LoVo (cell line): ENCODE data around the gene MGAT4A.
A peak's percentile ranks its signal among the peaks of the same experiment; 100 is the strongest.
"Not testable (repeated sequence)": the region's sequence is repeated elsewhere in the genome, so short reads cannot be mapped to it uniquely, and the experiment has no call there.

Experiments used
- DNase-seq: peaks from one replicate; pipeline ENCODE4 v3.0.0-alpha.2; 2016; ENCODE audit warnings: low spot score

MGAT4A gene

DNA sequence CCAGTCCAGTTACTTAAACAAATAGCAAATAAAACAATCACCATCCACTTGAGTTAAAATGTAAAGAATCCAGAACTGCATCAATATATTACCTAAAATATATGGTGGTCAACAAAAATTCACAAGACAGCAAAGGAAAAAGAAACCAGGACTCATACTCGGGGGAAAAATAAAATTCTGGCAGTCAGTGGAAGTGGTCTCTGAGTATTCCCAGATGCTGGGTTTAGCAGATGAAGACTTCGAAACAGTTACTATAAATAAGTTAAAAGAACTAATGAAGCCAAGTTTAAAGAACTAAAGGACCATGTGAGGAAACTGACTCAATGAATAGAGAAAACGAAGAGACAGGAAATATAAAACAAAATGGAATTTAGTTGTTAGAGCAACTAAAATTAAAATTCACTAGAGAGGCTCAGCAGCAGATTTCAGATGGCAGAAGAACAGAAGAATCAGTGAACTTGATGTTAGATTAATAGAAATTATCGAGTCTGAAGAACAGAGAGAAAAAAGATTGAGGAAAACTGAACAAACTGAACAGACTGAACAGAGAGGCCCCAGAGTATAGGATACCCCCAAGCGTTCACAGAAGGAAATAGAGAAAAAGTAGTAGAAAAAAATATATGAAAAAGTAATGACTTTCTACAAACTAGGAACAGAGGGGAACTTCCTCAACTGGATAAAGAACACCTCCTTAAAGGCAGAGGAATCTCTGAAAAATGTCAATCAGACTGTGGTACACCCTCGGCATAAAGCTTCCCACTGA, 27.9 kb downstream of the MGAT4A start:
- no peak for DNase-seq

DNA sequence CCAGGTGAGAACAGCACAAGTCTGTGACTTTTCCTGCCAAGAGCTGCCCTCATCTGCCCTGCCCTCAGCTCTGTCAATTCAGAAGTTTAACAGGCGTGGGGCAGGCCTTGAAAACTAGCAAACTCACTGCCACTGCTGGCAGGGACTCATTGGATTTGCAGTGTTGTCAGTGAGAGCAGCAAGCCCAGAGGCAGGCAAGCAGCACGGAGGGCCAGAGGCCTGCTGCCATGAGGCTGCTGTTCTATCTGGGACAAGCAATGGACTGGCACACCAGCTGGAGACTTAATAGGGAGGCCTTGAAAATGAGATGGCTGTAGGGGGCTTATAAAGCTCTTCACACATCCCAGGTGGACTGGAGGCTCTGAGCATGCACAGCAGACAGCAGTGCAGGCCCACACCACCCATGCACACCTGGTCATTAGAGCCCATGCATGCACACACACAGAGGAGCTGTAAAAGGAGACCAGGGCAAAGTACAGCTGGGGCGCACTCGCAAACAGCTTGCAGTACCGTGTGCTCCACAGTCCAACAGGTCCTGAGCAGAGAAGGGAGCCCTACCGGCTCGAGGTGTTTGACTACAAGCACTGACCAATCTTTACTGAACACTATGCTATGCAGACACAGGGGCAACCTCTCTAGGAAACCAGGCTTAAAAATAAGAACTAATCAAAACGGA, 28.7 kb downstream of the MGAT4A start:
- peak; percentile 31 for DNase-seq

DNA sequence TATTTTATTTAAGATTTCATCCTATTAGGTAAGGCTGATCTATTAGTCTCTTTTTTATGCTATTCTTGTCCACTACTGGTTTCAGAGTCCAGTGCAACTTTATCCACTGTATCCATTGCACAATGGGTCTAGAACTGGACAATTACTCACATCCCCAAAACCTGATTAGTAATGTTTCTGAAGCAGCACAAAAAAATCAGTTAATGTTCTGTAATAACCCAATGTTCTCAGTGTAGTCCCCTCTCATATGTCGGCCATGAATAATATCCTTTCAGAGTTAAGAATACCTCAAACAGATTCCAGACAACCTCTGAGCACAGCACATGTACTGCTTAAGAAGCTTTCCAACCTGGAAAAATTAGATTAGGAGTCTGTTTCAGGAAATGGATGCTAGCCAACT, 29.7 kb downstream of the MGAT4A start:
- DNase-seq = no peak

DNA sequence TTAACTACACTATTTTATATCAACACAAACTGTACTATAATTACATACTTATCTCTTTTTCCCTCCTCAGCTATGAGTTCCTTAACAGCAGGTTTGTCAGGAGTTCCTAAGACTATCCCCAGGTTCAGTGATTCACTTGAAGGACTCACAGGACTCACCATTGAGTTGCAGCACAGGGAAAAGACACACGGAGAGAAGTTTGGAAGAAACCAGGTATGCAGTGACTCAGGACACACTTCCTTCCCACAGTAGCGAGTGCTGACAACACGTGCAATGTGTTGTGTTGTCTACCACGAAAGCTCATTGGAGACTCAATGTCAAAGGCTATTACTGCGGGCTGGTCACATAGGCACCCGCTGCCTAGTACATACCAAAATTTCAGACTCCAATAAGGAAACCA, 32.0 kb downstream of the MGAT4A start:
- no peak for DNase-seq

GRCh38 chr2:98697651-98698337, 33.1 kb downstream of the MGAT4A start:
- DNase-seq = peak; percentile 22

- DNase-seq = no peak
These were observed 34.7 kb downstream of the MGAT4A start for GRCh38 chr2:98696200-98696599.

GRCh38 chr2:98695255-98695654, 35.7 kb downstream of the MGAT4A start:
- DNase-seq = no peak

GRCh38 chr2:98693477-98693876, 37.5 kb downstream of the MGAT4A start:
- DNase-seq = no peak

DNA sequence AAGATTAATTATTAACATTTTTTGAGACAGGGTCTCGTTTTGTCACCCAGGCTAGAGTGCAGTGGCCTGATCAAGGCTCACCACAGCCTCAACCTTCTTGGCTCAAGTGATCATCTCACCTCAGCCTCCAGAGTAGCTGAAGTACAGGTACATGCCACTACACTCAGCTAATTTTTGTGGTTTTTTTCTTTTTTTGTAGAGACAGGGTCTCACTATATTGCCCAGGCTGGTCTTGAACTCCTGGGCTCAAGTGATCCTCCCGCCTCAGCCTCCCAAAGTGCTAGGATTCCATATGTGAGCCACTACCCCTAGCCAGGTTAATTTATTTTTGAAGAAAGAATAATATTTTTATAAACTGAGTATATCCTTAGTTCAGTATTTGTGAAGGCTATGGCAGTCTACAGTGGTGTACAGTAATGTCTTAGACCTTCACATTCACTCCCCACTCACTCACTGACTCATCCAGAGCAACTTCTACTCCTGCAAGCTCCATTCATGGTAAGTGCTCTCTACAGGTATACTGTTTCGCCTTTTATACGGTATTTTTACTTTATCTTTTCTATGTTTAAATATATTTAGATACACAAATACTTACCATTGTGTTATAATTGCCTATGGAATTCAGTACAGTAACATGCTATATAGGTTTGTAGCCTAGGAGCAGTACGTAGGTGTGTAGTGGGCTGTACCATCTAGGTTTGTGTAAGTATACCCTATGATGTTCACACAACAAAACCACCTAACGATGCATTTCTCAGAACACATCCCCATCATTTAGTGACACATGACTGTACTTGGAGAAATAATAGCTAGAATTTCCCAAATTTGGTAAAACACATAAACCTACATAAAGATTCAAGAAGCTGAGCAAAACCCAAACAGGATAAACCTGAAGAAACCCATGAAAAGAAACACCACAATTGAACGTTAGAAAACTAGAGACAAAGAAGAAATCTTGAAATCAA, 38.6 kb downstream of the MGAT4A start:
- no peak for DNase-seq

- DNase-seq = no peak
These were observed 39.6 kb downstream of the MGAT4A start for GRCh38 chr2:98691303-98691702.

- no peak for DNase-seq
These were observed 44.7 kb downstream of the MGAT4A start for GRCh38 chr2:98685930-98686887.

DNA sequence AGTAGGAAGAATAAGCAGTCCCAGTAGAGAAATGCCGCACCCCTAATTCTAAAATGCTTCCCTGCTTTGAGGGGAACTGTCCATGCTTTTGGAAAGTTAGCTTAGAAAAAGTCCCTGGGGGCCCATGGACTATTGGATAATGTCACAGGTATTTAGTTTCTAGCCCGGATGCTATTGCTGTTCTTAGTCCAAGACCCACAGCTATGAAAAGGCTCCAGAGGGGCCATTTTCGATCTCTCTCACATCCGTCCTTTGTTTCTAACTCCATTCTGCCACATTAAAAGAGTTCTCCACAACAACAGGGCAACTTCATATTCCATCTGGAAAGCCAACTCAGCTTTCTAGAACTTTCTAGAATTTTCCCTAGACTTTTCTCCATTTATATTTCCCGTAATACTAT, 47.2 kb downstream of the MGAT4A start:
- DNase-seq = no peak

DNA sequence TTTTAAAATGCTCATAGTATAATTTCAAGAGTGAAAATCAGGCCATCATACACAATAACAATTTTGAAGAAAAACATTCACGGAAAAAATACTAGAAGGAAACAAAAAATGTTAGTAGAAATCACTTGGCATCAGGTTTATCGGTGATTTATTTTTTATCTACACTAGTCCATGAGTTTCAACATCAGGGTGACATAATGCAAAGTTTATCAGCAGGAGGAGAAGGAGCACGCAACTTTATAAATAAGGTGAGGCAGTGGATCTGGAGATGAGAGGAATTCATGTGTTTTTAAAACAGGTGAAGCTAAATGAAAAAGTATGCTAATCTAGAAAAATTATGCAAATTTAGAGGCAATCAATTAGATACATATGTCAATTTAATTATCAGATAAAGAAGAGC, 54.2 kb downstream of the MGAT4A start:
- DNase-seq = no peak

DNA sequence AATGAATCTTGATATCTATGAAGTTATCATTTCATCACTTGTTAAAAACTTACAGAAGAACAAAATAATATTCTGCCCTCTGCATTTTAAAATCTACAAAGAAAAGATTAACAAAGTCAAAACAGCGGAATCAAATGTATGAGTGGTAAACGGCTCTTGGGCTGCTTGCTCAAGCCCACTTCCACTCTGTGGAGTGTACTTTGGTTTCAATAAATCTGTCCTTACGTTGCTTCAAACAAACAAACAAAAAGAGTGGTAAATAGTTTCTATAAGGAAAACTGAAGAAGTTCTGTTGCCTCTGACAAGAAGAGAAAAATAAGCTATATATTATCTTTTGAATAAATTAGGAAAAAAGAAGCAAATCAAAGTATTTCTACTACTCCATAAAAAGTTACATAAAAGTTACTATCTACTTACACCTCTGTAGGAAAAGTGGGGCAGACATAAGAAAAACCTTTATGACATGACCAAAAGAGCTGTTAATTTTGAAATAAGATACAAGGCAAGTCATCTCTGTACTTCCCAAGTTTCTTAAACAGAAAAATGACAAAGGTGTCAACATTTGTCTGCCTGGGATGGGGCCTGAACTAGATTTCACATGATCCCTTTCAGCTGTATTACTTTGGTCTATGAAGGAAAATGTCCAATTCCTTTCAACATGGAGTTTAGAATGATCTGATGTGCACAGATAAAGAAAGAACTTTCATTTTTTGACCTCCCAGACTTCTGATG, 56.5 kb downstream of the MGAT4A start:
- no peak for DNase-seq

DNA sequence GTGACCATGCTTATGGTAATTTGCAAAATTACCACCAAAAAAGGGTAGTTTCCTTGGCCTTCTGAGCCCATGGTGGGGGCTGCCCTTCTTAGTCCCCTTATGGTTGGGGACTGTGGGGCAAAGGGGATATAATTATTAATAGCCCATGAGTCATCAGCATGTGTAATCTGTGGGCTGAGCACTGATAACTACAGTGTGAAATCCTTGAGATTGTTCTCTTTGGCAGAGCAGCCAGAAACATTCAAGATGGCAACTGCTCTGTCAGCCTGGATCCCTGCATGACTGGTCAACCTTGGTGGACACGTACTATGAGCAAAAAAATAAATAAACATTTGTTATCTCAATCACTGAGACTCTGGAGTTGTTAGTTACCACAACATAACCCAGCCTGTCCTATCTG, 61.3 kb downstream of the MGAT4A start:
- DNase-seq = no peak

- DNase-seq = no peak
These were observed 65.3 kb downstream of the MGAT4A start for GRCh38 chr2:98665677-98666076.

DNA sequence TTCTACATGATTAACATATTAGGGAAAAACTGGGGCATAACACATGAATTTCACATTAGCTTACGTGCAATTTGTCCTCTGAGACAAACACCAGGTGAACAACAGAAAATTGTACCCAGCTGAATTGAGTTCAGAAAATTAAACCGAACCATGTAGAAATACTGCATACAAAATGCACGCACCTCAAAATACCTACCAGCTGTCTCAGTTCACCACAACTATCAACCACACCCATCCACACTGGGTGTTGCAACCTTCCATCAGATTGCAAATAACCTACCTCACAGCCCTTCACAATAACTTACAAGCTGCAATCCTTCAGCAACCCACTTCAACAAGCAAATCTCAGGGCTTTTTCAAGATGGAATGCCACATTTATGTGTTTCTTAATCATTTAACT, 66.6 kb downstream of the MGAT4A start:
- DNase-seq = peak; percentile 61

- DNase-seq = no peak
These were observed 67.3 kb downstream of the MGAT4A start for GRCh38 chr2:98663511-98664090.

DNA sequence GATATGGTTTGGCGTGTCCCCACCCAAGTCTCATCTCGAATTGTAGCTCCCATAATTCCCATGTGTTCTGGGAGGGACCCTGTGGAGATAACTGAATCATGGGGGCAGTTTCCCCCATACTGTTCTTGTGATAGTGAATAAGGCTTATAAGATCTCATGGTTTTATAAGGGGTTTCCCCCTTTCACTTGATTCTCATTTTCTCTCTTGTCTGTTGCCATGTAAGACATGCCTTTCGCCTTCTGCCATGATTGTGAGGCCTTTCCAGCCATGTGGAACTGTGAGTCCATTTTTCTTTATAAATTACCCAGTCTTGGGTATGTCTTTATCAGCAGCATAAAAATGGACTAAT, 71.5 kb downstream of the MGAT4A start:
- DNase-seq = not testable (repeated sequence)
